B cell (primary cell): ENCODE data around the gene MIDN. TPM values are rescaled to one million over a fixed set of nuclear protein-coding genes. Genes with fewer than 3 reads are reported as not detected.

Source experiments
- ATAC-seq: fragments of 200-7000 bp; cut with Tn5 transposase; one replicate; pipeline ENCODE4 v1.10.0; 2021; ENCODE audit warnings: low read depth, mild to moderate bottlenecking, moderate number of reproducible peaks, moderate library complexity
- CTCF ChIA-PET: fragments of 350-600 bp; sonication (Branson Sonifier 250); formaldehyde crosslinking; loops from one replicate; lab custom pipeline; 2021; ENCODE audit warnings: antibody characterized with exemption, inconsistent platforms; lab: Charles Lee
- POLR2A ChIA-PET: fragments of 350-600 bp; sonication (Branson Sonifier 250); formaldehyde crosslinking; loops from one replicate; lab custom pipeline; 2021; ENCODE audit warnings: antibody characterized with exemption; lab: Charles Lee
- DNase-seq: peaks from one replicate; pipeline ENCODE4 v3.0.0; 2013
- H2AFZ ChIP-seq: 2 replicates; pipeline ENCODE4 v1.6.1; 2012; ENCODE audit warnings: mild to moderate bottlenecking, low read depth, low read length; ENCODE audit not compliant: insufficient read depth, poor library complexity, severe bottlenecking
- H3K27ac ChIP-seq, 2 donors: 1 replicate in 1 of 2; 2 replicates in 1 of 2; pipeline ENCODE4 v1.5.1; 2012 to 2013; ENCODE audit warnings: low read length in 2 of 2, mild to moderate bottlenecking in 2 of 2, moderate library complexity in 1 of 2
- H3K27me3 ChIP-seq, 4 experiments: fragments of 200-600 bp in 1 of 4; sonication (generic) in 1 of 4; replicated peaks in 1 of 4; 1 replicate in 2 of 4; 2 replicates in 2 of 4; pipeline versions ENCODE4 v1.6.1 to v1.7.0; 2013 to 2016; ENCODE audit warnings: low read length in 3 of 4, mild to moderate bottlenecking in 2 of 4, mixed read lengths in 1 of 4, moderate library complexity in 1 of 4; ENCODE audit not compliant: insufficient read depth in 4 of 4, control insufficient read depth in 3 of 4; ENCODE audit errors: control extremely low read depth in 1 of 4
- H3K36me3 ChIP-seq, 2 experiments: replicated peaks in 1 of 2; 1 replicate in 1 of 2; 2 replicates in 1 of 2; pipeline versions ENCODE4 v1.6.1 to v1.7.1; 2013; ENCODE audit warnings: low read length in 1 of 2; ENCODE audit not compliant: insufficient read depth in 2 of 2, control insufficient read depth in 1 of 2; ENCODE audit errors: control extremely low read depth in 1 of 2, extremely low read depth in 1 of 2
- H3K4me1 ChIP-seq, 2 donors: fragments of 200-600 bp in 1 of 2; sonication (generic) in 1 of 2; 1 replicate in 1 of 2; 2 replicates in 1 of 2; pipeline versions ENCODE4 v1.5.1 to v1.6.1; 2013 to 2017; ENCODE audit warnings: low read length in 2 of 2; ENCODE audit not compliant: control insufficient read depth in 2 of 2, insufficient read depth in 2 of 2
- H3K4me2 ChIP-seq: replicated peaks from 2 replicates; pipeline ENCODE3; 2012; ENCODE audit warnings: mild to moderate bottlenecking, low read depth, low read length; ENCODE audit not compliant: poor library complexity, severe bottlenecking
- H3K4me3 ChIP-seq, 5 experiments: fragments of 200-600 bp in 1 of 5; sonication (generic) in 1 of 5; 1 replicate in 3 of 5; 2 replicates in 2 of 5; pipeline versions ENCODE4 v1.5.1 to v1.7.0; 2011 to 2016; ENCODE audit warnings: low read length in 4 of 5, mild to moderate bottlenecking in 4 of 5, low read depth in 2 of 5, control low read depth in 1 of 5, moderate library complexity in 1 of 5; ENCODE audit not compliant: insufficient read depth in 1 of 5; ENCODE audit errors: control extremely low read depth in 1 of 5, extremely low read depth in 1 of 5
- H3K79me2 ChIP-seq: fragments of 200-600 bp; sonication (generic); one replicate; pipeline ENCODE4 v1.6.0; 2016; ENCODE audit warnings: low read length; ENCODE audit not compliant: control insufficient read depth, insufficient read depth
- H3K9ac ChIP-seq: fragments of 200-600 bp; sonication (generic); 2 replicates; pipeline ENCODE4 v1.6.1; 2017; ENCODE audit warnings: mild to moderate bottlenecking, low read length, moderate library complexity
- H3K9me3 ChIP-seq, 3 donors: one replicate each; pipeline versions ENCODE4 v1.6.1 to v1.7.1; 2013; ENCODE audit warnings: low read length in 2 of 3; ENCODE audit not compliant: control insufficient read depth in 2 of 3, insufficient read depth in 1 of 3; ENCODE audit errors: control extremely low read depth in 1 of 3
- H4K20me1 ChIP-seq: 2 replicates; pipeline ENCODE4 v1.6.0; 2012; ENCODE audit warnings: mild to moderate bottlenecking, low read length; ENCODE audit not compliant: insufficient read depth, control insufficient read depth, poor library complexity, severe bottlenecking
- H3K27ac Mint-ChIP-seq: one replicate; pipeline ENCODE4 v1.8.0; 2021; ENCODE audit warnings: mixed read lengths
- H3K27me3 Mint-ChIP-seq: one replicate; pipeline ENCODE4 v1.8.0; 2021; ENCODE audit warnings: mixed read lengths
- H3K4me1 Mint-ChIP-seq: one replicate; pipeline ENCODE4 v1.8.0; 2021; ENCODE audit warnings: mixed read lengths
- H3K4me3 Mint-ChIP-seq: one replicate; pipeline ENCODE4 v1.8.0; 2021; ENCODE audit warnings: mixed read lengths
- H3K9me3 Mint-ChIP-seq: one replicate; pipeline ENCODE4 v1.8.0; 2022; ENCODE audit warnings: mixed read lengths; ENCODE audit not compliant: insufficient read depth
- CTCF ChIP-seq: fragments of 200-600 bp; IDR thresholded peaks from one replicate; pipeline ENCODE4 v1.8.0; 2022; ENCODE audit warnings: antibody characterized with exemption, mild to moderate bottlenecking
- EZH2 ChIP-seq: IDR thresholded peaks from 2 replicates; pipeline ENCODE4 v1.6.1; 2012; ENCODE audit warnings: borderline replicate concordance, low read depth, mild to moderate bottlenecking, moderate library complexity, low read length; ENCODE audit not compliant: insufficient read depth, poor library complexity, severe bottlenecking
- WGBS: methylation state at CpG from one replicate; pipeline ENCODE4 v1.1.5; 2013; ENCODE audit warnings: missing lambda C conversion rate; ENCODE audit not compliant: insufficient coverage; 5-methylcytosine and 5-hydroxymethylcytosine counted together
- intact Hi-C: fragments of 100-400 bp; cut with micrococcal nuclease; formaldehyde crosslinking; loops from one replicate; pipeline ENCODE4 v1.10.0; 2022
- polyA plus RNA-seq: library from polyadenylated mRNA; depleted of rRNA; stranded (reverse); fragments of >200 nt; gene quantifications from 2 replicates; pipeline ENCODE4 v1.2.3, GENCODE V29; 2012
- total RNA-seq, 2 donors: library from RNA; stranded (reverse); fragments of 120-200 nt in 1 of 2; gene quantifications; 1 replicate in 1 of 2; 2 replicates in 1 of 2; pipeline versions ENCODE4 v1.2.3 to v1.2.4, GENCODE V29; 2013 to 2022

Gene MIDN
- total and polyA plus RNA-seq, 2 donors (not counting 1 experiment from before 2014, with no cell fraction given), result 98.5 to 156 TPM

GRCh38 chr19:1213391-1214286 lies 34.7 kb upstream of the MIDN start:
- H3K4me3 ChIP-seq, result peak overlapping the region in 1 of 5 experiments; percentile 12
- H3K4me1 Mint-ChIP-seq, result peaks cover 22% of the 10 kb centered on the region
- no peaks in the 10 kb centered on the region for H3K27me3 Mint-ChIP-seq
- intact Hi-C loops, result no loop called here
- peaks cover 97% of the 10 kb centered on the region for H3K79me2 ChIP-seq
- no peak for TF ChIP-seq CTCF
- no peak for TF ChIP-seq EZH2
- no peaks in the 10 kb centered on the region for H3K27me3 ChIP-seq
- peaks cover 0 to 21% of the 10 kb centered on the region in 2 experiments for H3K36me3 ChIP-seq
- no peaks in the 10 kb centered on the region for H3K9me3 ChIP-seq
- peaks cover 99% of the 10 kb centered on the region for H4K20me1 ChIP-seq
- H3K4me2 ChIP-seq, result peak overlapping the region; percentile 68
- peak overlapping the region; percentile 87 for H3K27ac Mint-ChIP-seq
- H3K9me3 Mint-ChIP-seq, result no peaks in the 10 kb centered on the region
- DNase-seq (peak; percentile 78), ATAC-seq (peak; percentile 75)
- 59% methylated on average over 37 of the region's 39 CpGs for WGBS
- peaks cover 16 to 20% of the 10 kb centered on the region in 2 donors for H3K4me1 ChIP-seq
- peak overlapping the region; percentile 29 for H3K9ac ChIP-seq
- peak overlapping the region; percentile 49 for H2AFZ ChIP-seq
- CTCF ChIA-PET, result interaction anchor here (0.6 to 1.4 kb wide), 5 partner anchors 10 to 149 kb away, joined by 3 to 5 read pairs (median 4); no protein-coding TSS in a partner anchor
- peak overlapping the region; percentile 50 to 84 for H3K27ac ChIP-seq
- POLR2A ChIA-PET, result no interaction called here
- H3K4me3 Mint-ChIP-seq, result peak overlapping the region; percentile 67

GRCh38 chr19:1214299-1214861 lies 34.0 kb upstream of the MIDN start:
- H3K9ac ChIP-seq, result no peak overlapping the region
- 78% methylated on average over 18 of the region's 21 CpGs for WGBS
- no peaks in the 10 kb centered on the region for H3K27me3 Mint-ChIP-seq

More at GRCh38 chr19:1214299-1214861, 34.0 kb upstream of the MIDN start:
- H3K4me1 Mint-ChIP-seq, result peaks cover 22% of the 10 kb centered on the region
- DNase-seq (no peak), ATAC-seq (no peak)
- H3K4me3 Mint-ChIP-seq, result peak overlapping the region; percentile 67
- Histone ChIP-seq H3K79me2 (peaks cover 95% of the 10 kb centered on the region), H3K9me3 (no peaks in the 10 kb centered on the region), H3K36me3 (peaks cover 0 to 23% of the 10 kb centered on the region in 2 experiments), H3K4me2 (peak overlapping the region; percentile 68), H4K20me1 (peaks cover 97% of the 10 kb centered on the region), H3K4me3 (no peak overlapping the region), H3K4me1 (peaks cover 12 to 15% of the 10 kb centered on the region in 2 donors), H3K27ac (peak overlapping the region; percentile 50 to 84), H2AFZ (no peak overlapping the region), H3K27me3 (no peaks in the 10 kb centered on the region)
- peak overlapping the region; percentile 87 for H3K27ac Mint-ChIP-seq
- intact Hi-C loops, result no loop called here
- TF ChIP-seq EZH2 (no peak), CTCF (no peak)
- no peaks in the 10 kb centered on the region for H3K9me3 Mint-ChIP-seq
- ChIA-PET POLR2A (no interaction called here), CTCF (interaction anchor here (1.1 to 1.4 kb wide), 3 partner anchors 20 to 101 kb away, joined by 4 to 5 read pairs (median 4); no protein-coding TSS in a partner anchor)
